ENCODE data around the gene RAET1E. TPM values are rescaled to one million over a fixed set of nuclear protein-coding genes. Genes with fewer than 3 reads are reported as not detected.
A peak's percentile ranks its signal among the peaks of the same experiment; 100 is the strongest.

Gene RAET1E
- total and polyA plus RNA-seq, 2 experiments from 2014 or later: not detected

- Mint-ChIP-seq H3K4me1 (peaks cover 54% of the 10 kb centered on the region), H3K9me3 (no peaks in the 10 kb centered on the region), H3K27me3 (ENCODE audit: insufficient read depth, low read depth, poor library complexity) (peaks cover 18% of the 10 kb centered on the region), H3K4me3 (no peak overlapping the region; the same call in 2 of the 3 replicates), H3K36me3 (ENCODE audit: low read depth) (no peaks in the 10 kb centered on the region), H3K27ac (no peak overlapping the region)
- Histone ChIP-seq H3K4me1 (ENCODE audit: insufficient read depth) (peaks cover 25% of the 10 kb centered on the region), H3F3A (replicated peaks; ENCODE audit: low read depth) (0 out of 2 replicates have a peak, but pooled peaks cover 6% of the 10 kb centered on the region), H3K4me2 (0 out of 2 replicates have a peak overlapping the region, but pooled peaks have one; percentile 97), H3K79me2 (replicated peaks; ENCODE audit: insufficient read depth) (peaks cover 19% of the 10 kb centered on the region), H3K27me3 (ENCODE audit: insufficient read depth) (peaks cover 17% of the 10 kb centered on the region), H3K27ac (ENCODE audit: low read depth) (no peak overlapping the region), H3K36me3 (ENCODE audit: insufficient read depth) (no peaks in the 10 kb centered on the region), H2AFZ (no peak overlapping the region), H3K4me3 (no peak overlapping the region), H3K9me2 (ENCODE audit: insufficient read depth) (no peaks in the 10 kb centered on the region), H4K20me1 (replicated peaks; ENCODE audit: insufficient read depth) (0 out of 2 replicates have a peak, but pooled peaks cover 19% of the 10 kb centered on the region)
- ATAC-seq: no peak
- no peak for DNase-seq (ENCODE audit: low spot score)
- no peak for TF ChIP-seq EZH2phosphoT487 (IDR thresholded peaks at IDR 0.05; ENCODE audit: unreplicated experiment)
- no peak for TF ChIP-seq CREB1 (CRISPR knock-in tag; IDR thresholded peaks at IDR 0.05; ENCODE audit: low read depth)
- TF ChIP-seq NANOG (IDR thresholded peaks at IDR 0.05; ENCODE audit: borderline replicate concordance): no peak
- TF ChIP-seq ZNF331 (CRISPR knock-in tag; IDR thresholded peaks at IDR 0.05; ENCODE audit: low read depth): no peak
- TF ChIP-seq STAT1 (IDR thresholded peaks at IDR 0.05; ENCODE audit: unreplicated experiment): no peak
- no peak for TF ChIP-seq POLR2AphosphoS5 (IDR thresholded peaks at IDR 0.05; ENCODE audit: low read depth)
- no peak for TF ChIP-seq EZH2 (IDR thresholded peaks at IDR 0.05; ENCODE audit: low read depth, unreplicated experiment)
- no peak for TF ChIP-seq ZNF114 (CRISPR knock-in tag; IDR thresholded peaks at IDR 0.05)
- no peak for TF ChIP-seq JUNB (IDR thresholded peaks at IDR 0.05; ENCODE audit: unreplicated experiment)
- TF ChIP-seq ZNF462 (CRISPR knock-in tag; IDR thresholded peaks at IDR 0.05): no peak
- TF ChIP-seq REST (IDR thresholded peaks at IDR 0.05; ENCODE audit: unreplicated experiment): no peak
Measured at GRCh38 chr6:149860513-149860833, 37.4 kb downstream of the RAET1E start.
